Gastrocnemius medialis (tissue), 4 donors: ENCODE data around the gene TPSG1. TPM values are rescaled to one million over a fixed set of nuclear protein-coding genes. Genes with fewer than 3 reads are reported as not detected.
"Not testable (repeated sequence)": the region's sequence is repeated elsewhere in the genome, so short reads cannot be mapped to it uniquely, and the experiment has no call there.

Source experiments
- ATAC-seq, 2 donors: fragments of 150-250 bp; one replicate each; pipeline ENCODE4 v1.9.1; 2016
- DNase-seq, 2 donors: peaks; one replicate each; pipeline ENCODE4 v3.0.0-alpha.2; 2019
- H3K27ac ChIP-seq, 4 donors: fragments of 200-600 bp; sonication (generic); 1 replicate in 1 of 4; 2 replicates in 3 of 4; pipeline ENCODE4 v1.5.1; 2016 to 2018; ENCODE audit warnings: mild to moderate bottlenecking in 2 of 4, moderate library complexity in 1 of 4
- H3K27me3 ChIP-seq, 3 donors: fragments of 200-600 bp; sonication (generic) in 2 of 3; 1 replicate in 1 of 3; 2 replicates in 2 of 3; pipeline versions ENCODE4 v1.5.1 to v1.6.0; 2016 to 2019; ENCODE audit warnings: mild to moderate bottlenecking in 1 of 3, moderate library complexity in 1 of 3
- H3K36me3 ChIP-seq, 2 donors: fragments of 200-600 bp; sonication (generic) in 1 of 2; one replicate each; pipeline ENCODE4 v1.5.1; 2017 to 2018
- H3K4me1 ChIP-seq, 2 donors: fragments of 200-600 bp; sonication (generic) in 1 of 2; one replicate each; pipeline ENCODE4 v1.5.1; 2016 to 2017; ENCODE audit warnings: mild to moderate bottlenecking in 2 of 2
- H3K4me3 ChIP-seq, 4 donors: fragments of 200-600 bp; sonication (generic) in 3 of 4; 1 replicate in 1 of 4; 2 replicates in 3 of 4; pipeline ENCODE4 v1.5.1; 2016 to 2019; ENCODE audit warnings: mild to moderate bottlenecking in 2 of 4
- H3K9me3 ChIP-seq, 3 donors: fragments of 200-600 bp; sonication (generic) in 2 of 3; 1 replicate in 1 of 3; 2 replicates in 2 of 3; pipeline ENCODE4 v1.5.1; 2016 to 2019
- POLR2A ChIP-seq, 2 donors: fragments of 450-650 bp; IDR thresholded peaks; one replicate each; pipeline ENCODE4 v1.6.1; 2017; ENCODE audit warnings: antibody characterized with exemption in 2 of 2, mild to moderate bottlenecking in 2 of 2, moderate library complexity in 2 of 2
- in situ Hi-C, 4 donors: fragments of 200-750 bp; cut with MboI; loops; one replicate each; pipeline versions ENCODE4 v1.15.0 to v1.8.0; 2017; ENCODE audit warnings: low sequenced_read_pairs in 4 of 4
- intact Hi-C: fragments of 100-400 bp; cut with DNase I; formaldehyde crosslinking; loops from one replicate; pipeline ENCODE4 v1.15.1; 2023; ENCODE audit warnings: low total_unique reads
- total RNA-seq, 4 donors: library from RNA; depleted of rRNA; stranded (reverse); fragments of >200 nt; gene quantifications; one replicate each; pipeline versions ENCODE4 v1.1.0 to v1.2.3, GENCODE V29; 2016
- TF ChIP-seq, protein P1 (sequence below), 5 experiments: fragments of 450-650 bp in 3 of 5; fragments of 200-600 bp in 2 of 5; sonication (generic) in 2 of 5; IDR thresholded peaks in 4 of 5; conservative IDR thresholded peaks in 1 of 5; 1 replicate in 4 of 5; 2 replicates in 1 of 5; pipeline ENCODE4 v1.5.1; 2016 to 2019; ENCODE audit warnings: antibody characterized with exemption in 5 of 5, mild to moderate bottlenecking in 3 of 5, moderate library complexity in 3 of 5

TPSG1 gene
- total RNA-seq, 4 donors from 2014 or later = 0.29 TPM; not detected in 3

DNA sequence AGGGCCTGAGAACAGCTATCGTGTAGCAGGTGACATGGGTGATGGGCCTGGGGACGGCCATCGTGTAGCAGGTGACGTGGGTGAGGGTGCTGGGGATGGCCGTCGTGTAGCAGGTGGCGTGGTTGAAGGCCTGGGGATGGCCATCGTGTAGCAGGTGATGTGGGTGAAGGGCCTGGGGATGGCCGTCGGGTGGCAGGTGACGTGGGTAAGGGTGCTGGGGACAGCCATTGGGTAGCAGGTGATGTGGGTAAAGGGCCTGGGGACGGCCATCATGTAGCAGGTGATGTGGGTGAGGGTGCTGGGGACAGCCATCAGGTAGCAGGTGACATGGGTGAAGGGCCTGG is 46.3 kb upstream of the TPSG1 start:
- DNase-seq = no peak
- TF ChIP-seq POLR2A (IDR thresholded peaks at IDR 0.05) = no peak
- TF ChIP-seq, protein P1, sequence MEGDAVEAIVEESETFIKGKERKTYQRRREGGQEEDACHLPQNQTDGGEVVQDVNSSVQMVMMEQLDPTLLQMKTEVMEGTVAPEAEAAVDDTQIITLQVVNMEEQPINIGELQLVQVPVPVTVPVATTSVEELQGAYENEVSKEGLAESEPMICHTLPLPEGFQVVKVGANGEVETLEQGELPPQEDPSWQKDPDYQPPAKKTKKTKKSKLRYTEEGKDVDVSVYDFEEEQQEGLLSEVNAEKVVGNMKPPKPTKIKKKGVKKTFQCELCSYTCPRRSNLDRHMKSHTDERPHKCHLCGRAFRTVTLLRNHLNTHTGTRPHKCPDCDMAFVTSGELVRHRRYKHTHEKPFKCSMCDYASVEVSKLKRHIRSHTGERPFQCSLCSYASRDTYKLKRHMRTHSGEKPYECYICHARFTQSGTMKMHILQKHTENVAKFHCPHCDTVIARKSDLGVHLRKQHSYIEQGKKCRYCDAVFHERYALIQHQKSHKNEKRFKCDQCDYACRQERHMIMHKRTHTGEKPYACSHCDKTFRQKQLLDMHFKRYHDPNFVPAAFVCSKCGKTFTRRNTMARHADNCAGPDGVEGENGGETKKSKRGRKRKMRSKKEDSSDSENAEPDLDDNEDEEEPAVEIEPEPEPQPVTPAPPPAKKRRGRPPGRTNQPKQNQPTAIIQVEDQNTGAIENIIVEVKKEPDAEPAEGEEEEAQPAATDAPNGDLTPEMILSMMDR (IDR thresholded peaks at IDR 0.05 in 4 of 5, conservative IDR thresholded peaks at IDR 0.05 in 1 of 5) = no peak
- Histone ChIP-seq H3K9me3 (no peaks in the 10 kb centered on the region), H3K27ac (no peak overlapping the region), H3K27me3 (peaks cover 7 to 10% (median 8%) of the 10 kb centered on the region in 3 donors), H3K4me1 (no peaks in the 10 kb centered on the region), H3K4me3 (no peak overlapping the region), H3K36me3 (no peaks in the 10 kb centered on the region)
- in situ Hi-C loops = no loop called here
- no peak for ATAC-seq
- intact Hi-C loops = no loop called here

DNA sequence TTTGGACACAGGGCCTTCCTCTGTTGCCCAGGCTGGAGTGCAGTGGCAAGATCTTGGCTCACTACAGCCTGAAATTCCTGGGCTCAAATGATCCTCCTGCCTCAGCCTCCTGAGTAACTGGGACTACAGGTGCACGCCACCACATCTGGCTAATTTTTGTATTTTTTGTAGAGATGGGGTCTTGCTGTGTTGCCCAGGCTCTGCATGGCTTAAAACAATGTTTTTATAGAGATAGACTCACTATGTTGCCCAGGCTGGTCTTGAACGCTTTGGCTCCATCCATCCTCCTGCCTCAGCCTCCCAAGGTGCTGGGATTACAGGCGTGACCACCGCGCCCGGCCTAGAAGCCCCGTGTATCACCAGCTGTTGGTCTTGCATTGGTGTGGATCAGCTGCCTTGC is 44.4 kb upstream of the TPSG1 start:
- in situ Hi-C loops, H3K27me3 ChIP-seq: not testable (repeated sequence)

DNA sequence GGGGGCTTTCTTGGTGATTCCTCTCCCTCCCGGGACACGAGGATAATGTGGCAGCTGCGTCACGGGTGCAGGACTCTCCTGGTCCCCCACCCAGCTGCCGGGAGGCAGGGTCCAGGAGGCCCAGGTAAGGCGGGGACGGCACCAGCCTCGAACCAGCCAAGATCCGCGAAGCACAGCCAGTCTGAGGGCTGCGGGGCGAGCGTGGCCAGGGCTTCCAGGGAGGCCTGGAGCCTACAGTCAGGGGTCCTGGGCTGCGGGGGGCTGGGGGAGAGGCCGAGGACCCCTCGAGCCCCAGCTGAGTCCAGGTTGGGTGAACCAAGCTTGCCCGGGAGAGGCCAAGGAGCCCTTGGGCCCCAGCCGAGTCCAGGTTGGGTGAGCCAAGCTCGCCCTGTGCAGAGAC is 40.8 kb upstream of the TPSG1 start:
- intact Hi-C loops = no loop called here
- Histone ChIP-seq H3K27me3 (peaks cover 17 to 27% (median 27%) of the 10 kb centered on the region in 3 donors), H3K36me3 (no peaks in the 10 kb centered on the region), H3K4me3 (no peak overlapping the region), H3K27ac (no peak overlapping the region), H3K4me1 (no peaks in the 10 kb centered on the region), H3K9me3 (no peaks in the 10 kb centered on the region)
- TF ChIP-seq, protein P1 (IDR thresholded peaks at IDR 0.05 in 4 of 5, conservative IDR thresholded peaks at IDR 0.05 in 1 of 5) = no peak
- TF ChIP-seq POLR2A (IDR thresholded peaks at IDR 0.05) = no peak
- ATAC-seq = no peak
- no peak for DNase-seq
- in situ Hi-C loops = no loop called here

More for the DNA sequence above, 44.4 kb upstream of the TPSG1 start:
- intact Hi-C loops, H3K4me3 ChIP-seq, H3K9me3 ChIP-seq, H3K27ac ChIP-seq, H3K4me1 ChIP-seq, ATAC-seq, DNase-seq, H3K36me3 ChIP-seq: not testable (repeated sequence)

DNA sequence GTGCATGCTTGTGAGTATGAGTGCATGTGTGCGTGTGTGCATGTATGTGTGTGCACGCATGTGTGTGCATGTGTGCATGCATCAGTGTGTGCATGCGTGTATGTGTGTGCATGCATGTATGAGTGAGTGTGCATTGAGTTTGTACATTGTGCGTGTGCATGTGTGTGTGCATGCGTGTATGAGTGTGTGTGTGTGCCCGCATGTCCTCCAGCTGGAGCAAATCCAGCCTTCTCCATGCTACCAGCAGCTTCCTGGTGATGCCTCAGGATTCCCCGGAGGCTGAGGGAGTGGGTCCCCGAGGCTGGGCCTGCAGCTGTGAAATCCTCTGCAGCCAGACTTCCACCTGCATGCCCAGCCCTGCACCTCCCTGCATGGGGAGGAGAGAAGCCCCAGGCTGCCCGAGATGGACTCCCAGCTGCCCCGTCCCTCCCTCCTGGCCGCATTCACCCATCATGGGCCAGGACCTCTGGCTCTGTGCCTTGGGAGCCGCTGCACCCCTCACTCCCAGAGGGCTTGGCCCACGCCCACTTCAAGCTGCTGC is 40.1 kb upstream of the TPSG1 start:
- ATAC-seq (no peak), DNase-seq (no peak)
- no peak for TF ChIP-seq POLR2A (IDR thresholded peaks at IDR 0.05)
- TF ChIP-seq, protein P1 (IDR thresholded peaks at IDR 0.05 in 4 of 5, conservative IDR thresholded peaks at IDR 0.05 in 1 of 5) = no peak
- no peaks in the 10 kb centered on the region for H3K4me1 ChIP-seq
- H3K27ac ChIP-seq = no peak overlapping the region
- in situ Hi-C loops = no loop called here
- intact Hi-C loops = no loop called here
- H3K4me3 ChIP-seq = no peak overlapping the region
- H3K9me3 ChIP-seq = no peaks in the 10 kb centered on the region
- peaks cover 24 to 32% (median 31%) of the 10 kb centered on the region in 3 donors for H3K27me3 ChIP-seq
- no peaks in the 10 kb centered on the region for H3K36me3 ChIP-seq

DNA sequence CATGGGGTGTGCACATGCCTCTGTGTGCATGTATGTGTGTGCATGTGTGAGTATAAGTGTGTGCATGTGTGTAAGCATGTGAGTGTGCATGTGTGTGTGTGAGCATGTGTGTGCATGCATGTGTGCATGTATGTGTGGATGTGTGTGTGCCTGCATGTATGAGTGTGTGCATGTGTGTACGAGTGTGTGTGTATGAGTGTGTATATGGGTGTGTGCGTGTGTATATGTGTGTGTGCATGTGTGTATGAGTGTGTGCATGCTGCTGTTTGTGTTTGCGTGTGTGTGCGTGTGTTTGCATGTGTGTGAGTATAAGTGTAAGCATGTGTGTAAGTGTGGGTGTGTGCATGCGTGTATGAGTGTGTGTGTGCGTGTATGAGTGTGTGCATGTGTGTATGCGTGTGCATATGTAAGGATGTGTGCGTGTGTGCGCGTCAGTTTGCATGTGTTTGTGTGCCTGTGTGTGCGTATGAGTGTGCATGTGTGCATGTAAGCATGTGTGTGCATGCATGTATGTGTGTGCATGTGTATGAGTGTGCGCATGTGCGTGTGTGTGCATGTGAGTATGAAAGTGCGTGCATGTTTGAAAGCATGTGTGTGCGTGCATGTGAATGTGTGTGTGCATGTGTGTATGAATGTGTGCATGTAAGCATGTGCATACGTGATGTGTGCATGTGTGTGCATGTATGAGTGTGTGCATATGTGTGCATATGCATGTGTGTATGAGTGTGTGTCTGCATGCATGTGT is 39.4 kb upstream of the TPSG1 start:
- DNase-seq = no peak
- TF ChIP-seq, protein P1 (IDR thresholded peaks at IDR 0.05 in 4 of 5, conservative IDR thresholded peaks at IDR 0.05 in 1 of 5) = no peak
- TF ChIP-seq POLR2A (IDR thresholded peaks at IDR 0.05) = no peak
- no peaks in the 10 kb centered on the region for H3K9me3 ChIP-seq
- no peaks in the 10 kb centered on the region for H3K4me1 ChIP-seq
- ATAC-seq = no peak
- H3K27ac ChIP-seq = no peak overlapping the region
- H3K36me3 ChIP-seq = no peaks in the 10 kb centered on the region
- intact Hi-C loops = no loop called here
- no peak overlapping the region for H3K4me3 ChIP-seq
- peaks cover 28 to 39% (median 38%) of the 10 kb centered on the region in 3 donors for H3K27me3 ChIP-seq
- in situ Hi-C loops = no loop called here
